Mucosa of descending colon (tissue), 3 donors: ENCODE results near the gene IGHMBP2. TPM values are rescaled to one million over a fixed set of nuclear protein-coding genes. Genes with fewer than 3 reads are reported as not detected.

Experiments
- ATAC-seq: fragments of 200-7000 bp; cut with Tn5 transposase; one replicate; pipeline ENCODE4 v1.9.1; 2020; ENCODE audit warnings: mild to moderate bottlenecking, moderate library complexity
- DNase-seq, 3 donors: peaks; one replicate each; pipeline ENCODE4 v3.0.0-alpha.2; 2020
- H3K36me3 ChIP-seq: fragments of 200-600 bp; one replicate; pipeline ENCODE4 v1.8.0; 2021; ENCODE audit warnings: low read depth, mild to moderate bottlenecking
- H3K4me1 ChIP-seq: fragments of 200-600 bp; one replicate; pipeline ENCODE4 v1.8.0; 2021; ENCODE audit warnings: low read depth, mild to moderate bottlenecking
- H3K4me3 ChIP-seq: fragments of 200-600 bp; one replicate; pipeline ENCODE4 v1.8.0; 2021; ENCODE audit warnings: mild to moderate bottlenecking
- H3K9me3 ChIP-seq: fragments of 200-600 bp; one replicate; pipeline ENCODE4 v1.8.0; 2021; ENCODE audit warnings: mild to moderate bottlenecking
- CTCF ChIP-seq: fragments of 200-600 bp; IDR thresholded peaks from one replicate; pipeline ENCODE4 v1.8.0; 2022; ENCODE audit warnings: antibody characterized with exemption, mild to moderate bottlenecking
- intact Hi-C, 2 donors: fragments of 100-400 bp; cut with DNase I in 1 of 2; cut with micrococcal nuclease in 1 of 2; formaldehyde crosslinking; loops; one replicate each; pipeline versions ENCODE4 v1.11.0 to v1.11.1; 2022; cut with DNase I, micrococcal nuclease
- total RNA-seq, 3 donors: library from RNA; stranded (reverse); fragmentation: NEBNext Ultra II Directional in 2 of 3; extraction: Animal tissue kit (Norgen Biotek cat#: 25700) in 2 of 3; gene quantifications; one replicate each; pipeline versions ENCODE4 v1.2.1 to v1.2.4, GENCODE V29; 2021 to 2023
- donor health status: DM: no; HTN: no; CAD: no; lungs with moderate emphysema.
- donor health status: DM: no; HTN: no; CAD: no.
- donor health status: DM: no; HTN: yes; CAD: no.

IGHMBP2 gene
- total RNA-seq, 3 donors from 2014 or later = 19.7 to 44.7 (median 25.8) TPM

GRCh38 chr11:68892576-68892975 is 11.1 kb upstream of the IGHMBP2 start:
- peaks cover 6% of the 10 kb centered on the region for H3K36me3 ChIP-seq
- H3K4me3 ChIP-seq = no peak overlapping the region
- TF ChIP-seq CTCF = no peak
- ATAC-seq (no peak), DNase-seq (no peak)
- H3K4me1 ChIP-seq = no peaks in the 10 kb centered on the region
- no peaks in the 10 kb centered on the region for H3K9me3 ChIP-seq
- intact Hi-C loops = no loop called here

GRCh38 chr11:68893282-68893681 is 10.4 kb upstream of the IGHMBP2 start:
- Histone ChIP-seq H3K4me1 (no peaks in the 10 kb centered on the region), H3K4me3 (no peak overlapping the region), H3K36me3 (peaks cover 6% of the 10 kb centered on the region), H3K9me3 (no peaks in the 10 kb centered on the region)
- DNase-seq (no peak), ATAC-seq (no peak)
- intact Hi-C loops = no loop called here
- TF ChIP-seq CTCF = no peak

- Histone ChIP-seq H3K4me1 (no peaks in the 10 kb centered on the region), H3K36me3 (peaks cover 17% of the 10 kb centered on the region), H3K4me3 (no peak overlapping the region), H3K9me3 (no peaks in the 10 kb centered on the region)
- DNase-seq (peak in 1 of 3 donors; percentile 15), ATAC-seq (no peak)
- intact Hi-C loops = no loop called here
- TF ChIP-seq CTCF = no peak
Measured at GRCh38 chr11:68896171-68896959, 7.3 kb upstream of the IGHMBP2 start.

- no peak for ATAC-seq
- Histone ChIP-seq H3K4me3 (no peak overlapping the region), H3K9me3 (no peaks in the 10 kb centered on the region), H3K4me1 (no peaks in the 10 kb centered on the region), H3K36me3 (peaks cover 17% of the 10 kb centered on the region)
- no peak for TF ChIP-seq CTCF
- intact Hi-C loops = no loop called here
- no peak for DNase-seq
Measured at GRCh38 chr11:68897441-68897840, 6.2 kb upstream of the IGHMBP2 start.

GRCh38 chr11:68900835-68901381 is 2.8 kb upstream of the IGHMBP2 start:
- intact Hi-C loops = loop anchor here in 1 of 2 donors (10.0 kb wide), 1 partner anchor 184 kb away; no protein-coding TSS in a partner anchor
- Histone ChIP-seq H3K4me3 (no peak overlapping the region), H3K36me3 (peaks cover 17% of the 10 kb centered on the region), H3K9me3 (no peaks in the 10 kb centered on the region), H3K4me1 (peaks cover 17% of the 10 kb centered on the region)
- TF ChIP-seq CTCF = no peak
- DNase-seq (no peak), ATAC-seq (no peak)
